Anterior cingulate cortex (tissue), 58 donors: Measurements from ENCODE around the gene NCAM2.
"Not testable (repeated sequence)": the region's sequence is repeated elsewhere in the genome, so short reads cannot be mapped to it uniquely, and the experiment has no call there.

Source experiments
- DNase-seq, 58 donors: peaks; one replicate each; lab custom pipeline; 2025; lab: John Stamatoyannopoulos, UW

NCAM2 gene

GRCh38 chr21:21394064-21394463, 395.9 kb downstream of the NCAM2 start:
- no peak for DNase-seq

- DNase-seq, result peak in 1 of 58 donors; percentile 0
These were observed 398.2 kb downstream of the NCAM2 start for GRCh38 chr21:21396424-21396823.

GRCh38 chr21:21397464-21397863, 399.3 kb downstream of the NCAM2 start:
- no peak for DNase-seq

- DNase-seq, result no peak
These were observed 403.2 kb downstream of the NCAM2 start for GRCh38 chr21:21401444-21401843.

DNA sequence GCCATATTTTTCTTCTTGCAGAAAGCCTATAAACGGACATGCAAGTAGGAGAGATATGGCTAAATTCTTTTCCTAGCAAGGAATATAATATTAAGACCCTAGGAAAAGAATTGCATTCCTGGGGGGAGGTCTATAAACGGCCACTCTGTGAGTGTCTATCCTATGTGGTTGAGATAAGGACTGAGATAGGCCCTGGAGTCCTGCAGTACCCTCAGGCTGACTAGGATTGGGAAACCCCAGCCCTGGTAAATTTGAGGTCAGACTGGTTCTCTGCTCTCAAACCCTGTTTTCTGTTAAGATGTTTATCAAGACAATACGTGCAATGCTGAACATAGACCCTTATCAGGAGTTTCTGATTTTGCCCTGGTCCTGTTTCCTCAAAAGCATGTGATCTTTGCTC, 404.0 kb downstream of the NCAM2 start:
- not testable (repeated sequence) for DNase-seq

DNA sequence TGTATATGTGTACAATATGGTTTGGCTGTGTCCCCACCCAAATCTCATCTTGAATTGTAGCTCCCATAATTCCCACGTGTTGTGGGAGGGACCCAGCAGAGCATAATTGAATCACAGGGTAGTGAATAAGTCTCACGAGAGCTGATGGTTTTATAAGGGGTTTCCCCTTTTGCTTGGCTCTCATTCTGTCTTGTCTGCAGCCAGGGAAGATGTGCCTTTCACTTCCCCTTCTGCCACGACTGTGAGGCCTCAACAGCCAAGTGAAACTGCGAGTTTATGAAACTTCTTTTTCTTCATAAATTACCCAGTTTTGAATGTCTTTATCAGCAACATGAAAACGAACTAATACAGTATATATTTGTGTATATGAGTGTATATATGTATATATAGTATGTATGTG, 406.1 kb downstream of the NCAM2 start:
- not testable (repeated sequence) for DNase-seq

DNA sequence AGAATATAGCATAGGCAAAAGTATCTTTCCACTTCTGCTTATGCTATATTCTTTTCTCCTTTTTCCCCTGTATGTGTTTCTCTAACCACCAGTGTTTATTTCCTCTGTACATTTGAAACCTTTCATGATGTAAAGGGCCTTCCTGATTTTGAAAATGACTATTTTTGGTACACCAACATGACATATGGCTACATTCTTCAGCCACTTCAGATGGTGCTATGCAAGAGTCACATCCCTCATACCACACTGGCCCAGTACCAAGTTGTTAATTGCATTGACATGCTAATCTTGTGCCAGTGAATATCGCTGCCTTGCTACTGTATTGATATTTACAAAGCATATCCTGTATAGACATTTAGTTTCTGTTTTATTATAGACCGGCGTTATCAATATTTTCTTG, 408.7 kb downstream of the NCAM2 start:
- DNase-seq, result no peak

DNA sequence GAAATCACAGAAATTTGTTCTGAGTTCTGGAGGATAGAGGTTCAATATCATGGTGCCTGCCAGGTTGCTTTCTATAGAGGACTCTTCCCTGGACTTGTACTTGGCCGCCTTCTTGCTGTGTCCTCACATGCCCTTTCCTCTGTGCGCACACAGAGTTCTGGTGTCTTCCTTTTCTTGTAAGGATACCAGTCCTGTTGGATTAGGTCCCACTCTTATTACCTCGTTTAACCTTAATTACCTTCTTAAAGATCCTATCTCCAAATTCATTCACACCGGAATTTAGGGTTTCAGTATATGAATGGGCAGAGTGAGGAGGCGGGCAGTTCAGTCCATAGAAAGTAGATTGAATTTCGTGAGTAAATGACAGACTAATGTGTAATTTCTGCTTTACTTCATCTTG, 413.9 kb downstream of the NCAM2 start:
- no peak for DNase-seq

DNA sequence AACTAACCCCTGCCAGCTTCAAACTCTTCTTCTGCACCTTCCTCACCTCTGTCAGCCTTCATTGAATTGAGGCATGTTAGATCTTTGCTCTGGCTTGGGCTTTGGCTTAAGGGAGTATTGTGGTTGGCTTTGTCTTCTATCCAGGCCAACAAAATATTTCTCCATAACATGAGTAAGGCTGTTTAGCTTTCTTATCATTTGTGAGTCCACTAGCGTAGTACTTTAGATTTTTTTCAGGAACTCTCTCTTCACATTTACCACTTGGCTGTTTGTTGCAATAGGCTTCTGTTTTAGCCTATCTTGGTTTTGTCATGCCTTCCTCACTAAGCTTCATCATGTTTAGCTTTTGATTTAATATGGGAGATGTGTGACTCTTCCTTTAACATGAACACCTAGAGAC, 417.5 kb downstream of the NCAM2 start:
- DNase-seq, result no peak

DNA sequence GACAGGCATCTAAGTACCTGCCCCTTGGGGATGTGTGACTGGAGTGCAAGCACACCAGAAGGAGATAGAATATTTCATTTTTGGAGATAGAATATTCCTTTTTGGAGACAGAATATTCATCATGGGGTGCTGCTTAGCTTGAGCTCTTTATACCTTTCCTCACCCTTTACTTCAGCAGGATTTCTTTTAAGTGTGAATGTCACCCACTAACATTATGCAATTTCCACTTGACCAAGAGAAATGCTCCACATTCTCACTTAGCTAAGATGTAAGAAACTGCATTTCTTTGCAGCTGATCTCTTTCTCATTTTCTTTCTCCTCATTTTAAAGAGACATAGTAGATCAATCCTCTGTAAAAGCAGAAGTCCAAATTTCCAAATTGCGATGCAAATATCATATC, 436.7 kb downstream of the NCAM2 start:
- DNase-seq, result no peak

GRCh38 chr21:21436012-21436534, 437.9 kb downstream of the NCAM2 start:
- no peak for DNase-seq

GRCh38 chr21:21439761-21440160, 441.6 kb downstream of the NCAM2 start:
- no peak for DNase-seq

DNA sequence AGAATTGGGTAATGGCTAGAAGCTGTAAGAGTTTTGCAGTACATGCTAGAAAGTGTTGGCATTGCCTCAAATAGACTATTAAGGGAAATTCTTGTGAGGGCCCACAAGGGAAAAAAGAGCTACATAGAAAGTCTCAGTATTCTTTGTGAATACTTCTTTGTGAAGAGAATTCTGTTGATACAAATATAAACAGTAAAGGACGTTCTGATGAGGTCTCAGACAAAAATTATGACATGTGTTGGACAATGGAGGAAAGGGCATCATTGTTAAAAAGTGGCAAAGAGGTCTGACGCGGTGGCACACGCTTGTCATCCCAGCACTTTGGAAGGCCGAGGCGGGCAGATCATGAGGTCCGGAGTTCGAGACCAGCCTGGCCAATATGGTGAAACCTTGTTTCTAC, 458.9 kb downstream of the NCAM2 start:
- DNase-seq, result no peak

GRCh38 chr21:21458124-21458631, 460.0 kb downstream of the NCAM2 start:
- DNase-seq, result no peak

DNA sequence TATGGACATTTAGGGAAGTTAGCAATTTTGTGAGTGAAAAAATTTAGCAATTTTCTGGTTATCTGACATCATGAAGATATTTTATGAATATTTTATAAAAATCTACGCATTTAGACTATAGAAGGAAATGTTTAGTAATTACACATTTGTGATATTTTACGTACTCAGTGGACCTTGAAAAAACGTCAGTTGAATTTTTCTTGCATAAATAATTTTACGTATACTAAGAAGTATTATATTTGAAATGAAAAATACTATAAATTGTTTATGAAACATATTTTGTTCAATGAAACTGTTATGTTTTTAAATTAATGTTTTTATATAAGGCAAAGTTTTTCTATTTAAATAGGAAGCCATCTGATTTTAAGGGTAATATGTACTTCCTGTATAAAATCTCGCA, 462.8 kb downstream of the NCAM2 start:
- DNase-seq, result no peak

DNA sequence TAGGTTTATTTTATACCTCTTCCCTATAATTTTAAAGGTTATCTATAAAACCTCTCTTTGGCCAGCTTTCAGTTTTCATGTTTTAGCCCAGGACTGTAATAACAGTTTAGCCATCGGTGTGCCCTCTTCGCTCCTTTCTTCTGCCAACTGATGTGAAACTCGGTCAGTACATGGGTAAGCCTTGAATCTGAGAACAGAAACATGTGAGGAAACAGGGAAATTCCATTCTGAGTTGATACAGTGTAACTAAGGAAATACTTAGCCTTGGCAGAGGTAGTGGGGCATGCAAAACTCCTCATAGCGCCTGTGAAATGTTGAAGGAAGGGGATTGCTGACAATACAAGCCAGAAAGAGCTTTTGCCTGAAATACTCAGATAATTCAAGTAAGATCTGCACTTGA, 465.2 kb downstream of the NCAM2 start:
- no peak for DNase-seq

DNA sequence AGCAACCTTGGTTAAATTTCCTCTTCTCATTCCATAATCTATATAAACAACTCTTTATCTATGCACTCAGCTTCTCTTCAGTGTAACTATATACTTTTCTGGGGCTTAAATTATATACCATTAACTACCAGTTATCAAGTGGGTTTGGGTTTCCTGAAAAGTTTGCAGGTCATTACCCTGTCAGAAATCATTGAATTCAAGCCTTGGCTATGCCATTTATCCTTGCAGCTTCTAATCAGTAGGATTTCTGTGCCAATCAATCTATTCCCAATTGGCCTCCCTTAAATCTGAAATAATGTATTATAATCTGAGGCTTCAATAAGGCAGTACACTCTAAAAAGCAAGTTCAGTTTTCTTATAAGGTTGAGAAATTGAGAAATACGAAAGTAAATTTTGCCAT, 466.5 kb downstream of the NCAM2 start:
- DNase-seq, result no peak

GRCh38 chr21:21466752-21467151, 468.5 kb downstream of the NCAM2 start:
- DNase-seq, result no peak

- DNase-seq, result no peak
These were observed 469.8 kb downstream of the NCAM2 start for GRCh38 chr21:21468003-21468402.

DNA sequence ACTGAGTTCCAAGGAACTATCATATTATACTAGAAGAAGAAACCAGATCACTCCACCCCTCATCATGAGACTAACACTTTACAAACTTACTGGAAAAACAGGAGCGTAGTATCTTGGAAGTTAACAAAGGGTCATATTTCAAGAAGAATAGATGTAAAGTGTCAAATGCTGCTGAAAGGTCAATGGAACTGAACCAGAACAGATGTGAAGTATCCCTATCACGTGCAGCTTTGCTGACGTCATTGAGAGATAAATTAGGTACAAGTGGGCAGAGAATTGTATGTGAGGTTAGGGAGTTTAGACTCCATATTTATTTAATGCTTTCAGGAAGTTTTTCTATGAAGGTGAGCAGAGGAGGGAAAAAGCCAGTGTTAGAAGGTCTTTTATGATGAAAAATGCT, 483.0 kb downstream of the NCAM2 start:
- no peak for DNase-seq

GRCh38 chr21:21508859-21509258, 510.6 kb downstream of the NCAM2 start:
- DNase-seq, result no peak

- DNase-seq, result no peak
These were observed 532.5 kb downstream of the NCAM2 start for GRCh38 chr21:21530680-21531079.

- DNase-seq, result no peak
These were observed 549.3 kb downstream of the NCAM2 start for GRCh38 chr21:21547368-21547953.
